NCI-H446 (cell line): ENCODE results near the gene ORAI2.
"Not testable (repeated sequence)": the region's sequence is repeated elsewhere in the genome, so short reads cannot be mapped to it uniquely, and the experiment has no call there.

Source experiments
- DNase-seq, 2 experiments: peaks; one replicate each; lab custom pipeline; 2025; lab: John Stamatoyannopoulos, UW

ORAI2 gene

GRCh38 chr7:102469972-102470825, 36.8 kb downstream of the ORAI2 start:
- DNase-seq, result no peak

GRCh38 chr7:102471791-102472125, 38.4 kb downstream of the ORAI2 start:
- no peak for DNase-seq

GRCh38 chr7:102472126-102473041, 39.0 kb downstream of the ORAI2 start:
- no peak for DNase-seq

GRCh38 chr7:102473271-102473991, 40.1 kb downstream of the ORAI2 start:
- no peak for DNase-seq

- not testable (repeated sequence) for DNase-seq
Measured at GRCh38 chr7:102474116-102474515, 40.7 kb downstream of the ORAI2 start.

GRCh38 chr7:102474736-102475435, 41.5 kb downstream of the ORAI2 start:
- DNase-seq, result not testable (repeated sequence)

GRCh38 chr7:102478314-102479208, 45.2 kb downstream of the ORAI2 start, which contains the start of gene POLR2J:
Gene POLR2J (minus strand): TSS chr7:102478922. CDS start chr7:102478860, 62 bp downstream.
- DNase-seq, result not testable (repeated sequence)

- not testable (repeated sequence) for DNase-seq
Measured at GRCh38 chr7:102479209-102479584, 45.8 kb downstream of the ORAI2 start.

- DNase-seq, result not testable (repeated sequence)
Measured at GRCh38 chr7:102479982-102480637, 46.7 kb downstream of the ORAI2 start.

GRCh38 chr7:102481962-102482361, 48.6 kb downstream of the ORAI2 start:
- DNase-seq, result not testable (repeated sequence)

- DNase-seq, result not testable (repeated sequence)
Measured at GRCh38 chr7:102484317-102484716, 50.9 kb downstream of the ORAI2 start.

GRCh38 chr7:102490529-102491075, 57.2 kb downstream of the ORAI2 start:
- DNase-seq, result not testable (repeated sequence)

GRCh38 chr7:102493220-102493935, 60.0 kb downstream of the ORAI2 start:
- not testable (repeated sequence) for DNase-seq

- not testable (repeated sequence) for DNase-seq
Measured at GRCh38 chr7:102494026-102494425, 60.7 kb downstream of the ORAI2 start.

- not testable (repeated sequence) for DNase-seq
Measured at GRCh38 chr7:102494473-102495149, 61.2 kb downstream of the ORAI2 start.

- DNase-seq, result not testable (repeated sequence)
Measured at GRCh38 chr7:102496861-102497260, 63.5 kb downstream of the ORAI2 start.

GRCh38 chr7:102497308-102497707, 63.9 kb downstream of the ORAI2 start:
- not testable (repeated sequence) for DNase-seq

- DNase-seq, result not testable (repeated sequence)
Measured at GRCh38 chr7:102498321-102498720, 64.9 kb downstream of the ORAI2 start.
